ENCODE measurements around the gene CSNK2A2.
A peak's percentile ranks its signal among the peaks of the same experiment; 100 is the strongest.

CSNK2A2 gene

GRCh38 chr16:58198022-58198683 lies at the start of gene CSNK2A2:
Gene CSNK2A2 (minus strand): TSS chr16:58198106. CDS start chr16:58197736, 370 bp downstream.
- peak; percentile 35 for DNase-seq

DNA sequence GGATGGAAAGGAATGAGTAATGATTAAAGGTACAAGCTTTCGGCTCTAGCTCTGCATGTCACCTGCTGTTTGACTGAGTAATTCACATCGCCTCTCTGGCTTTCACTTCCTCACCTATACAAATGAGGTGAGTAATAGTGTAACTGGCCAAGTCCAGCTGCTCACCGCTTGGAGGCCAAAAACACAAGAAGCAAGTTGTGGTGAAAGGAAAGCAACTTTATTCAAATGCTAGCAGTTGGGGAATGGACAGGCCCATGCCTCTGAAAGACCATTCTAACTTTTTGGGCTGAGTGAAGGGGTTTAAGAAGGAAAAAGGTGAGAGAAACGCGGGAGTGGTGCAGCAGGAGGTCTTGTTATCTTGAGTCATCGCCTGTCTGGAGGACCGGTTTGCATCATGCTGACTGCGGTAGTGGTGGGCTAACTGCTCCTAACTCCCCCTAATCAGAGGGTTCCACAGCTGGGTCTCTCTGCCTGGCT lies 45.7 kb upstream of the CSNK2A2 start:
- DNase-seq, result no peak

DNA sequence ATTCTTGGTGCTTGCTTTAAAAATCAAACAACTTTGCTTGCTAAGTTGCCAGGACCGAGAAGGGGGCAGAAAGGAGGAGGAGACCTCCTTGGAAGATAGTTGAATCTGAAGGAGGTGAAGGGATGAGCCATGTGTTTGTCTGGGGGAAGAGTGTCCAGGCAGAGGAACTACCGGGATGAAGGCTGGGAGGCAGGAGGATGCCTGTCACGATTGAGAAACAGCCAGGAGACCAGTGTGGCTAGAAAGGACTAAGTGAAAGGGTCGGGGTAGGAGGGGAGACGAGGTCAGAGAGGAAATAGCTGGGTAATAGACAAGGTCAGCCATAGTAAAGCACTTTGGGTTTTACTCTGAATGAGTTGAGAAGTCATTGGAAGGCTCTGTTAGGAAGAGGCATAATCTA lies 38.9 kb upstream of the CSNK2A2 start:
- DNase-seq, result no peak

DNA sequence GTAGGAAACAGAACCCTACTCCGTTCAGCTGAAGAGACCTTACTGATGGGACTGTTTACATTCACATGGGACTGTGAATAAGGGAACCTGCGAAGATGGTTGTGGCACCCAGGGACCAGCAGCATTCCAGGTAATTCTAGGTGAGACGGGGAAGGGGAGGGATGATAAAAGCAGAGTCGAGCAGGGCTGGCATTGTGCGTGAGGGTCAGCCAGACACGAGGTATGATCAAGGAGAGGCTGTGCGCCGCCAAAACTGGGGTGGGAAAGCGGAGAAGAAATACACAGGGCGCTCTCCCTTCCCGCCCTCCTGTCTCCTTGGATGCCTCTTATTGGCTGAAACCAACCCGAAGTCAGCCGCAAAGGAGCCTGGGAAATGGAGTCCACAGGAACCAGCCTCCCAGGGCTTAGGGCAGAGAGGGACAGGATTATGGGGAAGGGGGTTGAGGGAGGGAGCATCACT lies 38.4 kb upstream of the CSNK2A2 start:
- DNase-seq, result no peak

- no peak for DNase-seq
Measured at GRCh38 chr16:58235663-58236062, 37.8 kb upstream of the CSNK2A2 start.

- no peak for DNase-seq
Measured at GRCh38 chr16:58234831-58235595, 37.1 kb upstream of the CSNK2A2 start.

- DNase-seq, result no peak
Measured at GRCh38 chr16:58230259-58230658, 32.4 kb upstream of the CSNK2A2 start.

DNA sequence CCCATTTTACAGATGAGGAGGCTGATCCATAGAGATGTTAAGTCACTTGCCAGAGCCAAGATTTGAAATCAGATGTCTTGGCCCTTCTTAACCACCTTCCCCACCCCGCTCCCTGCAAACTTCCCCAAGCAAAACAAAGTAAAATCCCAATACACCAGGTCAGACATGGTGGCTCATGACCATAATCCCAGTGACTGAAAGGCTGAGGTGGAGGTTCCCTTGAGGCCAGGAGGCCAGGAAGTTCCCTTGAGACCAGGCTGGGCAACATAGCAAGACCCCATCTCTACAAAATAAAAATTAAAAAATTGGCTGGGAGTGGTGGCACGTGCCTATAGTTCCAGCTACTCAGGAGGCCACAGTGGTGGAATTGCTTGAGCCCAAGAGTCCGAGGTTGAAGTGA lies 28.9 kb upstream of the CSNK2A2 start:
- DNase-seq, result no peak

GRCh38 chr16:58225965-58226602 lies 28.2 kb upstream of the CSNK2A2 start:
- DNase-seq, result no peak

DNA sequence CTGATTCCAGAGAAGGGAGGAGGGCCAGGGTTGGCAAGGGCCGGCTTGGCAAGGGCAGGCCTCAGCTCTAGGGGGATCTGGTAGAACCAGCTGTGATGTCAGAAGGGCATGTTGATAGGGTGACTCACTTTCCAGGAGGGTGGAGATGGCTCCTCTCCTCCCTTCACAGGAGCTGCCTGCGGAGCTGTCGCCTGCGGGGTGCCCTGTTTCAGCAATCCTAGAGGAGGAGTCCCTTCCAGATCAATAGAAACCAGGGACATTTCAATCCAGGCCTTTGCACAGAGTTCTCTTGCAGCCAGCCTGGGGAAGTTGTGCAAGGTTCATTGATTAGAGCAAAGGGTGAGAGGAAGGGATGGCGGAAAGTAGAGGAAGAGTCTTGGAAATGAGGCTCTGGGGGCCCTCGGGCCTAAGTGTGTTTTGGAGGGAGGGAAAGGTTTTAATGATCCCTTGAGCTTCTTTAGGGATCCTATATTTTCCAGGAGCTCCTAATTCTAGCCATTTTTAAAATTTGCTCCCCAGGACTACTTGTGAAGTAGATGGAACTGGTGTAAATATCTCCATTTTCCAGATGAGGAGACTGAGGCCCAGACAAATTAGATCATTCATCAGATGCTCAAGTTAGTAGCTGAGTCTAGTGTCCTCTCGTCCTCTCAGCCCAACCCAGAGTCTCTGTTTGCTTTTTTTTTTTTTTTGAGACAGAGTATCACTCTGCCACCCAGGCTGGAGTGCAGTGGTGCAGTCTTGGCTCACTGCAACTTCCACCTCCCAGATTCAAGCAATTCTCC lies 24.8 kb upstream of the CSNK2A2 start:
- DNase-seq, result no peak

DNA sequence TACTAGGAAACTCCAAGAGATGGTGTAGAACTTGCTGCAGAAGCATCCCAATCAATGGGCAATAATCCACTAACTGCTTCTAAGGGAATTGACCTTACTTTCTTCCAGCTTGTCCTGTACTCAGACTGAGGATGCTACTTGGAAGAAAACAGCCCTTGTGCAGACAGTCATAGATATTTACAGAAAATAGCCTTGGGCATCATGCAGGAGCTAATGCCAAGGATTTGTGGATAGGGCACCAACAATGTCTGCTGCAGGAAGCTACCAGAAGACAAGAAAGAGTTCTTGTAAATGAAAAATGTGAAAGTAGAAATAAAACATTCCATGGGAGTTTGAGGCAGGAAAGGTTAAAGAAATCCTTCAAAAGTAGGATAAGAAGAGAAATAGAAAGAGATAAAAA lies 21.5 kb upstream of the CSNK2A2 start:
- DNase-seq, result no peak

GRCh38 chr16:58218786-58219185 lies 20.9 kb upstream of the CSNK2A2 start:
- DNase-seq, result no peak

DNA sequence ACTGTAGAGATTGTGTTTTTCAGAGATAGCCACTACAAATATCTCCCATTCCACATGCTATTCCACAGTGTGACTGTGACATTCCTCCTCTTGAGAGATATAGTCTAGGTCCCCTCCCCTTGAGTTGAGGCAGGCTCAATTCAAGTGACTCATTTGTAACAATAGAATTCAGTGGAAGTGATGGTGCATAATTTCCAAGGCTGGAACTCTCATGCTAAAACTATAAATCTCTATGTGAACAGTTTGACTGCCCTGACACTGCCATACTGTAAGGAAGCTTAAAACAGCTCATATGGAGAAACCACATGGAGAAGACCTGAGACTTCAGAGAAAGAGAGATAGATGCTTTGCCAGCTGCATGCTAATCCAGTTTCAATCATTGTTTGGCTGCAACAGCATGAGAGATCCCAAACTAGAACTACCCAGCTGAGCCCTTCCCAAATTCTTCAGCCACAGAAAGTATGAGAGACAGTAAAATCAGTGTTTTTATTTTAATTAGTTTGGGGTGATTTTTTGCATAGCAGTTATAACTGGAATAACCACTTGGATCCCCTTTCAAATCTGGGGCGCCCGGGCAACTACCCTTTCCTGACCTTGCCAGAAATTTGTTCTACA lies 19.5 kb upstream of the CSNK2A2 start:
- DNase-seq, result no peak

DNA sequence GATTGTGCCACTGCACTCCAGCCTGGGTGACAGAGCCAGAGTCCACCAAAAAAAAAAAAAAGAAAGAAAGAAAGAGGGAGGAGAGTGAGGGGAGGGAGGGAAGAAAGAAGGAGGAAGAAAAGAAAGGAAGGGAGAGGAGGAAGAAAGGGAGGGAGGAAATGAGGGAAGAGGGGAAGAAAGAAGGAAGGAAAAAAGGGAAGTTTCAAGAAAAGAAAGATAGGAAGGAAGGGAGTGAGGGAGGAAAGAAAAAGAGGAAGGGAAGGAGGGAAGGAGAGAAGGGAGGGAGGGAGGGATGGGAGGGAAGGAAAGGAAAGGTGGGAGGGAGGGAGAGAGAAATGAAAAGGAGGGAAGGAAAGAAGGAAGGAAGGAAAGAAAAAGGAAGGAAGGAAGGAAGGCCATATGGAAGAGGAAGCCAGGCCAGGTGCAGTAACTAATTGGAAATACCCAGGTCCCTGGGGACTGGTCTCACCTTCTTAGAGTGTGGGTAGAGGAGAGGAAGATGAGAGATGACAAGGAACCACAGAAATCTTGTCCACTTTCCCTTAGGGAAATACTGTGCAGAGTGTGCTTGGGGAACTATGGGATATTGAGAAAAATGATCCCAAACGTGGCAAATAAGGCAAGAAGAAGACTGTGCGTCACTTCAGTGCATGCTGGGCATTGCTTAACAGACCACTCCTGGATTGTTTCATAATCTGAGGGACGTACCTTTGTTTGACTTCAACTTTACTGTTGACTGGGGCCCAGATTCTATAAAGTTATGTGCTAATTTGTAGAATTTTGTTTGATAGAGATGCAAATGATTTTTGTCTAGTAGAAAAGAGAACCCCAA lies 15.1 kb upstream of the CSNK2A2 start:
- no peak for DNase-seq

GRCh38 chr16:58211846-58212245 lies 13.9 kb upstream of the CSNK2A2 start:
- no peak for DNase-seq

- DNase-seq, result no peak
Measured at GRCh38 chr16:58211245-58211644, 13.3 kb upstream of the CSNK2A2 start.

DNA sequence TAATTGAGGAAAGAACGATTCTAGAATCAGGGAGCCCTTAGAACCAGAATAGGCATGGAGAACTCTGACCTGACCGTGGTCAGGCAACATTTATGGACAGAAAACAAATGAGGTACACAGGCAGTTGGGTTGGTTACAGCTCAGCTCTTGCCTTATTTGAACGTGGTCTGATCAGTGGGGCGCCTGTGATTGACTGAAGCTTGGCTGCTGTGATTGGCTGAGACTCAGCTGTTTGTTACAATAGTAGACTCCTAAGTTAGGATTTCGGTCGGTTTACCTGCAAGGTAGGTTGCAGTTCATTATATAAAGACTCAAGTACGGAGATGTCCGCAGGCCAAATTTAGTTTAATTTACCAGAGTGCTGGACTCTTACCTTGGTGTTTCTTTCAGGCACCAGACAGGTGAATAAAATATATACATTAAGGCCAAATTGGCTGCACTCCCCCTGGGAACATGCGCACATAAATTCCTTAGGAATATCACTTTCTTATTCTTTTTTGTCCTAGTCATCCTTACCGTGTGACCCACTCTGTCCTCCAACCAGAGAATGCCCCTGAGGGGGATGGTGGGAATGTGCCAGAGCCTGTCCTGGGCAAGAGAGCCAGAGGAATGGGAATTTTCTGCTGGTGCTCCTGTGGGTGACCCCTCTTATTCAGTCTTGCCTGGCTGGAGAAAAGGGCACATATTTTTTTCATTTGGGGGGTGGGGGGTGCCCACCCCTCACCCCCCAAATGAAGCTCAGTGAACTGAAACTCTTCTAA lies 7.5 kb upstream of the CSNK2A2 start:
- DNase-seq, result no peak

DNA sequence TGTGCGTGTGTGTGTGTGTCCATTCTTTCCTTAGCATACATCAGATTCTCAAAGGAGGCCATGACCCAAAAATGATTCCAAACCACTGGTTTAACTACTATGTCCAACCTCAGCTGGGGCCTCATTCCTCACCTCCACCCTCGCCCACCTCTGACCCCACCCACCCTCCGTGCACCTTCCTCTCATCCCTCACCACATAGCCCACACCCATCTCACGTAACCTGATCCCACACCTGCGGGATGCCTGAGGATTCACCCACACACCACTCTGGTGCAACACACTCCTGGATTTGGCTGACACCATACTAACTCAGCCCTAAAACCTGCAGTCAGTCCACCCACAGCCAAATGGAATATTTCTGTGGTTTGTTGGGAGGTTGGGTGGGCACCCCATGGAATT lies 3.3 kb upstream of the CSNK2A2 start:
- DNase-seq, result no peak

- DNase-seq, result no peak
Measured at GRCh38 chr16:58200004-58200797, 2.3 kb upstream of the CSNK2A2 start.

DNA sequence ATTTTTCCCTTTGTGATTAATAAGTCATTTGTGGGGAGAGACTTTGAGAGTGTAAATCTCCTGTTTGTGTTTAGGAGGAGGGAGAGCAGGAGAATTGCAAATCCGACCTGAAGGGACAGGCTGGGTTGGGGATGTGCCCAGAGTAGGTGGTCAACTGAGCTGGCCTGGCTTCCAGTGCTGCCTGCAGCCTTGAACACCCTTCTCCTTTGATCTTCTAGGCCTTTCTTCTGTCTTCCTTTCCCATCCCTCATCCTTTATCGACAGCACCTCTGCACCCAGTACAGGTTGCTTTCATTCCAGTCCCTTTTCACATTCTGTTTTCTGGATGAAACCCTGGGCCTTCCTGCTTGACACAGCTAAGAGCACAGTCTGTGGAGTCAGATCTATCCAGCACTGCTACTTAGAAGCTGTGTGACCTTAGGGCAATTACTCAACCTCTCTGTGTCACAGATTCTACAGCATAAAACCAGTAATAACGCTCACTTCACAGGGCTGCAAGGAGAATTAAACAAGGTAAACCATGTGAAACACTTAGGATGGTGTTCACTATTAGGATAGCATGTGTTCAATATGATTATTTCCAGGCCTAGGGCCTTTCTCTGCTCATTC lies 1.0 kb upstream of the CSNK2A2 start:
- no peak for DNase-seq
